ENCODE measurements around the gene GCH1. TPM values are rescaled to one million over a fixed set of nuclear protein-coding genes. Genes with fewer than 3 reads are reported as not detected.

The GCH1 gene
- total RNA-seq, 4 donors from 2014 or later, result 9.4 to 27.9 (median 18.7) TPM

DNA sequence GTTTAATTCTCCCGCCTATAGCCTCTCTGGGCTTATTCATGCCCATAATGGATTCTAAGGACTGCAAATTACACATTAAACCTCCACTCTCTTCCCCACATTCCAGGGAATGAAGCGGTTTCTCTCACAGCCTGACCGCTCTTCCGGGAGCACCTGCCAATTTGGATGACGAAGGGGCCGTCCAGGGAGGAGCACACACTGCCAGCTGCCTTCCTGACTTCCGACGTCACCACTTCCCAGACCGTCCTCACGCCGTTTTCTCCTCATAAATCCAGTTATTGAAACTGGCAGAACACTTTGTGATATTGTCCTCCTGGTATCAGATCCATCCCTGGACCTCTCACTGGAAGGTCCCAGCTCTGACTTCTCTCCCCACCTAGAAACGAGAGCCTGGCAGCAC lies 87.6 kb downstream of the GCH1 start:
- ATAC-seq (ENCODE audit: low FRiP score) (no peak), DNase-seq (ENCODE audit: low spot score) (no peak)
- TF ChIP-seq, protein P1, sequence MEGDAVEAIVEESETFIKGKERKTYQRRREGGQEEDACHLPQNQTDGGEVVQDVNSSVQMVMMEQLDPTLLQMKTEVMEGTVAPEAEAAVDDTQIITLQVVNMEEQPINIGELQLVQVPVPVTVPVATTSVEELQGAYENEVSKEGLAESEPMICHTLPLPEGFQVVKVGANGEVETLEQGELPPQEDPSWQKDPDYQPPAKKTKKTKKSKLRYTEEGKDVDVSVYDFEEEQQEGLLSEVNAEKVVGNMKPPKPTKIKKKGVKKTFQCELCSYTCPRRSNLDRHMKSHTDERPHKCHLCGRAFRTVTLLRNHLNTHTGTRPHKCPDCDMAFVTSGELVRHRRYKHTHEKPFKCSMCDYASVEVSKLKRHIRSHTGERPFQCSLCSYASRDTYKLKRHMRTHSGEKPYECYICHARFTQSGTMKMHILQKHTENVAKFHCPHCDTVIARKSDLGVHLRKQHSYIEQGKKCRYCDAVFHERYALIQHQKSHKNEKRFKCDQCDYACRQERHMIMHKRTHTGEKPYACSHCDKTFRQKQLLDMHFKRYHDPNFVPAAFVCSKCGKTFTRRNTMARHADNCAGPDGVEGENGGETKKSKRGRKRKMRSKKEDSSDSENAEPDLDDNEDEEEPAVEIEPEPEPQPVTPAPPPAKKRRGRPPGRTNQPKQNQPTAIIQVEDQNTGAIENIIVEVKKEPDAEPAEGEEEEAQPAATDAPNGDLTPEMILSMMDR (IDR thresholded peaks at IDR 0.05), result no peak

DNA sequence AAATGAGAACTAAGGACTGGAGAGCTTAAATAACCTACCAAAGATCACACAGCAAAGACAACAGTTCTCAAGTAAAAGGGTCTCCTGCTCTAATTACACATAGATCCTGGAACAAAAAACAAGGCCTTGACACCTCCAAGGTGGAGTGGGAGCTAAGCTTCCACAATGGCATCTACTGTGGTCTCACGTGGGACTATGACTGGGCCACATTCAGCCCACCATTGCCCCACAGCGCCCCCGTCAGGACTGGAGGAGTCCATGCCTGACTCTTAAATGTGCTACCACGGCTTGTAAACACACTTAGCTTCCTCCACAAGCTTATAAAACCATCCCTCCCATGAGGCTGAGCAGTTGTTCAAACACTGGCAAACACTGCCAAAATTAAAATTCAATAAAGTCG lies 88.5 kb downstream of the GCH1 start:
- no peak for DNase-seq (ENCODE audit: low spot score)
- ATAC-seq (ENCODE audit: low FRiP score), result no peak
- TF ChIP-seq, protein P1 (IDR thresholded peaks at IDR 0.05), result no peak

DNA sequence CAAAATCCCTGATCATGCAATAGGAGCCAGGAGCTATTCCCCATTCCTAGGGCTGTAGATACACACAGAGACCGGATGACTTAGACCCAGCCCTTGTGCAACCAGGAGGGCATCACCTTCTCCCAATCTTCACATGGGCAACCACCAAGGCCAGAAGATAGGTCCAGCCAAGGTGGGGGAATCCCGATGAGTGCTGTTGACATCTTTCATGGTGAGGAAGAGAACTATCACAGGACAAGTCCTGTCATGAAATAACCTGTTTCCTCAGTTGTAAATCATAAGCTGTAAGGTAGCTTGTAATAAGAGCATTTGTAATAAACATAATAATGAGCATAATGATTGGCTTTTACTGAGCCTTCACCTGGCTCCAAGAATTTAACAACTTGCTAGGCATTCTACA lies 89.5 kb downstream of the GCH1 start:
- ATAC-seq (ENCODE audit: low FRiP score), result no peak
- TF ChIP-seq, protein P1 (IDR thresholded peaks at IDR 0.05), result no peak

DNA sequence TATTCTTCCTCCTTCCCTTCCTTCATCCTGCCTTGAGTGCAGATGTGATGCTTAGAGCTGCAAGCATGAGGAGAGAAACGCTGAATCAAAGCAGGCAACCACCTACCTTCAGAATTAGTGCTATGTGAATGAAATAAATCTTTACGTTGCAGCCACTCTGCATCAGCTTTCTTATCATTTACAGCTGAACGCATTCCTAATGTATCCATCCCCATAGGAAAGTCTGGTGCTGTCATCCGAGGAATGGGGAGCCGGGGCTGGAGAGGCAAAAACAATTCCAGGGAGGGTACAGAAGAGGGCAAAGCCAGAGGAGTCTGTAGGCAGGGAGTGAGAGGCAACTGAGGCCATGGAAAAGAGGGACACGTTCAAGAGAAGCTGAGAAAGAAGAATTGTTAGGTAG lies 90.0 kb downstream of the GCH1 start:
- DNase-seq (ENCODE audit: low spot score) (no peak), ATAC-seq (ENCODE audit: low FRiP score) (no peak)
- TF ChIP-seq, protein P1 (IDR thresholded peaks at IDR 0.05), result no peak

More for the DNA sequence above, 89.5 kb downstream of the GCH1 start:
- DNase-seq (ENCODE audit: low spot score), result no peak

DNA sequence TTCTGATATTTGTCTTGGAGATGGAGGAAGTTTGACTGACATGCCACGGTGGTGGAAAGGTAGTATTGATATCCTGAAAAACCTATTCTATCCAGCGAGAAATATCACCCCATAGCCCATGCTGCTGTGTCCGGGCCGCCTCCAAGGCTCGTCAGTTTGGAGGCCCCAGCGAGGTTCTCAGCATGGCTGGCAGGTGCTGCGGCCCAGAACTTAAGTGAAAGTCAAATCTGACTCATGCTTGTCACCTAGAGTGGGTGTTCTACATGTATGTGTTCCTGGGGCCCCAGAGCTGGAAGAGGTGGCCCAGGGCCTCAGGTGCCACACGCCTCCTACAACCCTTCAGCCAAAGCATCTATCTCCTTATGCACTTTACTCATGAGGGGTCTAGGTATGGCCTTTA lies 92.9 kb downstream of the GCH1 start:
- ATAC-seq (ENCODE audit: low FRiP score) (no peak), DNase-seq (ENCODE audit: low spot score) (no peak)
- TF ChIP-seq, protein P1 (IDR thresholded peaks at IDR 0.05), result no peak

DNA sequence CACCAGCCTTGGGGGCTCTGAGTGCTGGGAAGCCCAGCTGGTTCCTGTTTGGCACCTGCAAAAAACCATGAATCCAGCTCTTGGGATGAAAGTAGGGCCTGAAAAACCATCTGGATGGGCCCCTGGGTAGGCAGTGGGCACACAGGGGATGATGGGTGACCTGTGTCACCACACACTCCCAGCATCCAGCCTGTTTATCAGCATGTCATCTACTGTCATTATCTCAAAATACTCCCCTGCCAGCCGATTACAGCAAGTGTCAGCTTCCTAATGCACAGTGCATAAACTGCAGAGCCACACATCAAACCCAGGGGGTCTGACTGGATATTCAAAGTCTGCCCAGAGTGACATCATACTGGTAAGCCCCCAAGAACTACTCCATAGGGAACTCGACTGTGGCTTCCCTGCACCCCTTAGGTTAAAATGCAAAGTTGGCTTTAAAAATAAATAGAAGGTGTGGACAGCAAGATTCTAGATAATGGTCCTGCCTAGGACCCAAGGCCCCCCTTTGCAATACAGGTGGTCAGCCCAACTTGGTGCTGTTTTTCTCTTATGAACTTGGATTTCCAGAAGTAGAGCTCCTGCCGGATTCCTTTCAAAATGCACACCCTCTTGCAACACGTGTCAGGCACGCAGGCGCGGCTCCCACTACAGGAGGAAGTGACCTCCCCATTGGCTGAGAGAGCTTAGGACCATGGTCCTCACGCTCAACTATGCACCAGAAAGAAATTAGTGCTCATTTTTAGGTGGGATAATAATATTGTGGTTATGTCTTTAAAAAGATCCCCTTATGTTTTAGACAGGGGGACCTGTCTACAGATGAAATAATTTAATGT lies 94.1 kb downstream of the GCH1 start:
- TF ChIP-seq, protein P1 (IDR thresholded peaks at IDR 0.05), result no peak
- no peak for ATAC-seq (ENCODE audit: low FRiP score)
- DNase-seq (ENCODE audit: low spot score), result no peak

DNA sequence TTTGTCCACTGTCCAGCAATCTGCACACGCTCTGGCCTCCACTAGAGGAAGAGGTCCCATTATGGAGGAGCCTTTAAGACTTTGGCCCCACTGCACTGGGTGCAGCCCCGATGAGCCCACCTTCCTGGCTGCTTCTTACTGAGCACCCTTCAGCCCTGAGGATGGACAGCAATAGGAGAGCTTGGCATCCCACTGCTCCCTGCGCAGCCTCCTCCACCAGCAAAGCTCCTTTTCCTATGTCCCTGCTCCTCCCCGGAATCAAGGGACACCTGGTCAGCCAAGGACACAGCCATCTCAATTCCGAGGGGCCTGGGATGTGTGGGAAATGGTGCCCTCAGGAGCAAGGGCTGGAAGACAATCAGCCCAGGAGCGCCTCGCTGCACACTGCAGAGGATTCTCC lies 94.7 kb downstream of the GCH1 start:
- ATAC-seq (ENCODE audit: low FRiP score), result no peak
- TF ChIP-seq, protein P1 (IDR thresholded peaks at IDR 0.05), result no peak
- no peak for DNase-seq (ENCODE audit: low spot score)

Measured in omental fat pad (tissue), 4 donors.